ENCODE data around the gene PDE6G.

PDE6G gene

GRCh38 chr17:81664051-81664470 lies 7.7 kb upstream of the PDE6G start:
- no peak for DNase-seq (ENCODE audit: extremely low read depth in 1 of 2, low read depth in 1 of 2)

GRCh38 chr17:81662002-81662401 lies 5.7 kb upstream of the PDE6G start:
- no peak for DNase-seq (ENCODE audit: extremely low read depth in 1 of 2, low read depth in 1 of 2)

- no peak for DNase-seq (ENCODE audit: extremely low read depth in 1 of 2, low read depth in 1 of 2)
These were observed 4.1 kb upstream of the PDE6G start for GRCh38 chr17:81660441-81660840.

- no peak for DNase-seq (ENCODE audit: extremely low read depth in 1 of 2, low read depth in 1 of 2)
These were observed 2.7 kb upstream of the PDE6G start for GRCh38 chr17:81659038-81659437.

- no peak for DNase-seq (ENCODE audit: extremely low read depth in 1 of 2, low read depth in 1 of 2)
These were observed 493 bp upstream of the PDE6G start for GRCh38 chr17:81656835-81657234.

- no peak for DNase-seq (ENCODE audit: extremely low read depth in 1 of 2, low read depth in 1 of 2)
These were observed 794 bp downstream of the PDE6G start for GRCh38 chr17:81655378-81656117.

GRCh38 chr17:81652906-81653771 lies 3.2 kb downstream of the PDE6G start:
- no peak for DNase-seq (ENCODE audit: extremely low read depth in 1 of 2, low read depth in 1 of 2)

- DNase-seq (ENCODE audit: extremely low read depth in 1 of 2, low read depth in 1 of 2) = no peak
These were observed 4.7 kb downstream of the PDE6G start for GRCh38 chr17:81651692-81652091.

GRCh38 chr17:81650951-81651350 lies 5.4 kb downstream of the PDE6G start:
- no peak for DNase-seq (ENCODE audit: extremely low read depth in 1 of 2, low read depth in 1 of 2)

- DNase-seq (ENCODE audit: extremely low read depth in 1 of 2, low read depth in 1 of 2) = no peak
These were observed 7.6 kb downstream of the PDE6G start for GRCh38 chr17:81648707-81649085.

GRCh38 chr17:81648013-81648706 lies 8.2 kb downstream of the PDE6G start:
- DNase-seq (ENCODE audit: extremely low read depth in 1 of 2, low read depth in 1 of 2) = no peak

GRCh38 chr17:81647640-81648012 lies 8.7 kb downstream of the PDE6G start:
- DNase-seq (ENCODE audit: extremely low read depth in 1 of 2, low read depth in 1 of 2) = no peak

- no peak for DNase-seq (ENCODE audit: extremely low read depth in 1 of 2, low read depth in 1 of 2)
These were observed 9.3 kb downstream of the PDE6G start for GRCh38 chr17:81646869-81647600.

- DNase-seq (ENCODE audit: extremely low read depth in 1 of 2, low read depth in 1 of 2) = no peak
These were observed 11.1 kb downstream of the PDE6G start for GRCh38 chr17:81644976-81645952.

- no peak for DNase-seq (ENCODE audit: extremely low read depth in 1 of 2, low read depth in 1 of 2)
These were observed 11.8 kb downstream of the PDE6G start for GRCh38 chr17:81644496-81644895.

GRCh38 chr17:81641825-81642489 lies 14.4 kb downstream of the PDE6G start:
- no peak for DNase-seq (ENCODE audit: extremely low read depth in 1 of 2, low read depth in 1 of 2)

GRCh38 chr17:81640011-81640410 lies 16.3 kb downstream of the PDE6G start:
- DNase-seq (ENCODE audit: extremely low read depth in 1 of 2, low read depth in 1 of 2) = no peak

GRCh38 chr17:81638683-81639082 lies 17.7 kb downstream of the PDE6G start:
- no peak for DNase-seq (ENCODE audit: extremely low read depth in 1 of 2, low read depth in 1 of 2)

All from stimulated activated CD8-positive, alpha-beta memory T cell treated with anti-CD3 and anti-CD28 coated beads, Interleukin-7, amount 100 ng/mL, for 48 hours (primary cell).